ENCODE data around the gene ANKRD9. TPM values are rescaled to one million over a fixed set of nuclear protein-coding genes. Genes with fewer than 3 reads are reported as not detected.

Gene ANKRD9
- total and polyA plus RNA-seq, 9 of the 15 experiments (the other 6 are each of a cell fraction or from before 2014, with no cell fraction given) = 0.04 to 32.9 (median 5.3) TPM

GRCh38 chr14:102523569-102524450 is 14.2 kb upstream of the ANKRD9 start (continued):
- TF ChIP-seq BCLAF1 (IDR thresholded peaks at IDR 0.05; ENCODE audit: borderline replicate concordance in 1 of 2, control insufficient read depth in 1 of 2, low read depth in 2 of 2, low read length in 1 of 2) (no peak), STAT6 (CRISPR knock-in tag; IDR thresholded peaks at IDR 0.05) (no peak), NCOA6 (IDR thresholded peaks at IDR 0.05) (no peak), ZNF655 (CRISPR knock-in tag; IDR thresholded peaks at IDR 0.05) (no peak)
